COLO668 (cell line): ENCODE data around the gene PCDH9.

ENCODE experiments used
- DNase-seq: peaks from one replicate; lab custom pipeline; 2025; ENCODE audit not compliant: unreplicated experiment; lab: John Stamatoyannopoulos, UW

Gene PCDH9

GRCh38 chr13:67091603-67092002 is 138.5 kb downstream of the PCDH9 start:
- no peak for DNase-seq

GRCh38 chr13:67090856-67091255 is 139.3 kb downstream of the PCDH9 start:
- no peak for DNase-seq

DNA sequence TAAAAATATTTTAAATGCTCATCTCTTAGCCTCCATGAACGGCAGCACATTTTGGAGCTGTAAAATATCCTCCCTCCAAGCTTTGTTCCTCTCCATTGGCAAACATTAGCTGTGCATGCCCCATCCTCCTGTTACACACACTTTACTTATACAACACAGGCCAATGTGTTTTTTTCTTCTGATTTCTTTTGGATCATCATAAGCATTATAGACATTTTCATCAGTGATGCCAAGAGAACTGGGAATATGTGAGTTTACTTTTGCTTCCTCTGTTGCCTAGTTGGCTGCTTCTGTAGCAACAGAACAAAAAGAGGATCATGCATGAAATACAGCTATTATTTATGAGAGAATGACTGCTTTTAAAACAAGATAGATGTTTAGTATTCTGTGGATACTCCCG is 142.6 kb downstream of the PCDH9 start:
- DNase-seq = no peak

GRCh38 chr13:67086260-67086659 is 143.9 kb downstream of the PCDH9 start:
- no peak for DNase-seq

- DNase-seq = no peak
Measured at GRCh38 chr13:67084066-67084465, 146.1 kb downstream of the PCDH9 start.

GRCh38 chr13:67083519-67083918 is 146.6 kb downstream of the PCDH9 start:
- DNase-seq = no peak

DNA sequence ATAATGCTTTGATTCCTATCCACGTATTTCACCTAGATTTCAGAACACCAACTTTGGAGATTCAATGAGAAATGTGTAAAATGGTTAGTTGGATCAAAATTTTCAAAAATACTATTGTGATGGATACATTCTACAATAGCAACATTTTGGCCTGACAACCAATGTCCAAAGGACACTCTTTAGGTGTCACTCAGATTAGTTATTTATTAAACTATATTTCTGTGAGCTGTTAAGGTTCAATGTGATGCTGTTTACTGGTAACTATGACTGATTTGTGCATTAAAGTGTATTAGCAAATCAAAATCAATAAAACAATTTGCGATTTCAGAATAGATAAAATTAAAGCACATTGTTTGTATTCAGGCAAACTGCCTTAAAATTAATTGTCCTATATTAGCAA is 149.8 kb downstream of the PCDH9 start:
- DNase-seq = no peak

DNA sequence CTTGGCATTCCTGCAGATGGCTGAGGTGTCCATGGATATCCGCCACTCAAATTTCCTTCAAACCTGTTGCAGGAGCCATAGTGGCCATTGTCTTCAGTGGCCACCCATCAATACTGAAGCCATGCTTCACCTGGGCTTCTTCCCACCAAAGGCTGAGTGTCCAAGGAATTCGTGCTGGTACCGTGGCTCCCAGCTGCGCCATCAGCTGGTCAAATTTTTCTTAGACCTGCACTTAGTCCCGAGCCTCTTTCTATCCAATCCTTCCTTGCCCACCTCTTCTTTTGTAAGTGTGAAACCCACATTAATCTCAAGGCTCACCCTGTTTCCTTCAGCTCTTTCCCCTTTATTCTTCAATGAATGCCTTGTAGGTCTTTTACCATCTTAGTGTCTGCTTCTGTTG is 152.1 kb downstream of the PCDH9 start:
- no peak for DNase-seq

GRCh38 chr13:67077132-67077531 is 153.0 kb downstream of the PCDH9 start:
- no peak for DNase-seq

DNA sequence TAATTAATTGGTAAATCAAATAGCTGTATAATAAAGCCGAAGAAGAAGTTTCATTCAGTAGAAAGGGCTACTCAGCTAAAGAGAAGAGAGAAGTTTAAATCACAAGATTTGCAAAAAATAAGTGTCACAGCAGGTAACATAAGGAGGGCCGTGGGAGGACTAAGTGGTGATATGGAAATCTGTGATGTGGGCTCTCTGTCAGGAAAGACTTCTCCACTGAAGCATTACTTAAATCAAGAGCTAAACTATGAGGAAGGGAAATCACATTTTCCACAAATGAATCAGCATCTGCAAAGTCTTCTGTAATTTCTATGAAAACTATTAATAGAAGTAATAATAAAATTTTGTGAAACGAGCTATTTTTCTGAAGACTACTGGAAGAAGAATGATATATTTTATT is 153.8 kb downstream of the PCDH9 start:
- no peak for DNase-seq

- no peak for DNase-seq
Measured at GRCh38 chr13:67075239-67075638, 154.9 kb downstream of the PCDH9 start.

DNA sequence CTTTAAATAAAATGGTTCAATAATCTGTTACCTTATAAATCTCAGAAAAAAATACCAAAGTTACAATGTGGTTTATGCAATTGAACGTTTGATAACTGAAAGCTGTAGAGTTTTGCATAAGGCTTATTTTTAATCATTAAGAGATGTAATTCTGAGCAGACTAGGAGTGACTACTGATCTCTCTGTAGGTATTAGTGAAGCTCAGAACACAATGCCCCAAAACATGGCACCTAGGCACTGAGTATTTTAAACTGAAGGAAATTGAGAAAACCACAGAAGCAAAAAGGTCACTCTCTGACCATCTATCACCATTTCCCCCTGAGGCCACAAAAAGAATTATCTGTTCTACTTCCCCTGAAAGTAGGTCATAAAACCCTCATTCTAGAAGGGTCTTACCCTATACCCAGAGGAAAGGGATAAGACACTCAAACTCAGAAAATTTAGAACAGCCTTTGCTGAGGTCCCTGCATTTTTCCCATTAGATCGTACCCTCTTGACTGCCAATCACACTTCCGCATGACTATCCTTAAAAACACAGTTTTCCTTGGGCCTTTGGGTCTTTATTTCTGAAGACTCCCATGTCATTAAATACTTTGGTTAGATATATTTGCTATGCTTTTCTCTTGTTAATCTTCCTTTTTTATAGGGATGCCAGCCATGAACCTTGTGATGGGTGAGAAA is 158.1 kb downstream of the PCDH9 start:
- no peak for DNase-seq

- no peak for DNase-seq
Measured at GRCh38 chr13:67070306-67070705, 159.8 kb downstream of the PCDH9 start.

GRCh38 chr13:67069117-67069767 is 160.9 kb downstream of the PCDH9 start:
- no peak for DNase-seq

- DNase-seq = no peak
Measured at GRCh38 chr13:67064920-67065319, 165.2 kb downstream of the PCDH9 start.

- DNase-seq = no peak
Measured at GRCh38 chr13:67063036-67063435, 167.1 kb downstream of the PCDH9 start.

DNA sequence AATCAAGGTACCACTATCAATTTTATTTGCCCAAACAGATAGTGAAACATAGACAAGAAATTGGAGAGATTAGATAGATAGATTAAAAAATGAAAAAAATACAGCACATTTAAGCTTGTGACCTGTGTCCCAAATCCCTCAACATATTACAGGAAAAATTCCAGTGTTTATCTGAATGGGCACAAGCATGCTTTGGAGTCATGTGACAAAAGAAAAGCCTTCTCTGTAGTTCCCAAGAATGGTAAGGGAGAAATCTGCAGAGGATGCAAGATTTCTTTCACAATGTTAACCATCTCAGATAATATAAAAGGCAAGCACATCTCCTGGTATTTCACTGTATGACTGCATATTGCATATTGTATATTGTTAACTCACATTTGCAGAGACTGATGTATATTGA is 168.0 kb downstream of the PCDH9 start:
- no peak for DNase-seq

GRCh38 chr13:67061750-67062149 is 168.4 kb downstream of the PCDH9 start:
- no peak for DNase-seq

DNA sequence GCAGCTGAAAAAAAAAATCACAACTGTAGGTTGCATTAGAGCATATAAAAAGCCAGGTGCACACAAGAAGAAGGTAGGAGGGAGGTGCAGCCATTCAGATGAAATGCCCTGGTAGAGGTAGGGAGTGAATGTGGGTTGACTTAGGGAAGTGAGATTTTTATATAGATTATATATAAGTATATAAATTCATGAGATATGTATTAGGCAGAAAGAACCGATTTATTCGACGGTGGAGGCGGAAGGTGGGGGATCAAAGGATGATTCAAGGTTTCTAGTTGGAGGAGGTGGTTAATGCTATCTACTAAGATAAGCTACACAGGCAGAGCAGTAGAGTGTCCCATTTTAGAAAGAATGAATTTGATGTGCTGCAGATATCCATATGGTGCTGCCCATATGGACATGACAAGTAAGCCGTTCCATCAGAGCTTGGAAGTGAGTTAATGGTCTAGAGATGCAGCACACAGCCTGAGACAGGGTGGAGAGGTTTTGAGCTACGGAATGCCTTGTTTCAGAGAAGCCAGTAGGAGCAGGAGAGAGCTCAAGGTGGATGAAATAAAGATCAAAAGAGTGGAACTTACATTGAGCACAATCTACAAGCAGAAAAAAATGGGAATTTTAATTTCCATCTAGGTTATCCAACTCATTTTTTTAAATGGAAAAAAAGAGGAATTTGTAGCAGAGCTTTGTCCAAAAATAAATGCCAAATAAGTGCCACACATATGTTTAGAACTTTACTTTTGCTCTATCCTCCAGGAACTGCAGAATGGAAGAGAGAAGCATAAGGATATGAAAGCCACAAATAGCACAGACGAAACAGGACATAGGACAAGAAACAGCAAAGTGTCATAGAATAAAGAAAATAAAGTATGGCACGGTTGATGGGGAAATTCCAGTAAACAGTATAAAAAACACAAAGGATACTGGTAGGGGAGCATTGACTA is 177.3 kb downstream of the PCDH9 start:
- no peak for DNase-seq

DNA sequence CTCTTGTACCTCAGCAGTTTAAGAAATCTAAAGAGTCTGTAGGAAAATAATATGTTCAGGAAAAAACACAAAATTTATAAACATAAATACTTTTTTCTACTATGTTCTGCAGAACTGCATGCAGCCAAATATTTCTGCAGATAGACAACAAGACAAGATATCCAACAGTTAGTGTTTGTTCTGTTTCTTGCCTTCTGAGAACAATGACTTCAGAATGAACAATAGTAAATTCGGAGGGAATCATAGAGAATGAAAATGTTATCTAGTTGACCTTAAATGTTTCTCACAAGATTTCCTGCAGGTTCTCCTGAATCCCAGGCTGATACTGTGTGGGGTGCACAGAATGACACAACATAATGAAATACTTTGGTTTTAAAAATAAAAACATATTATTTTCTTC is 180.4 kb downstream of the PCDH9 start:
- DNase-seq = no peak

DNA sequence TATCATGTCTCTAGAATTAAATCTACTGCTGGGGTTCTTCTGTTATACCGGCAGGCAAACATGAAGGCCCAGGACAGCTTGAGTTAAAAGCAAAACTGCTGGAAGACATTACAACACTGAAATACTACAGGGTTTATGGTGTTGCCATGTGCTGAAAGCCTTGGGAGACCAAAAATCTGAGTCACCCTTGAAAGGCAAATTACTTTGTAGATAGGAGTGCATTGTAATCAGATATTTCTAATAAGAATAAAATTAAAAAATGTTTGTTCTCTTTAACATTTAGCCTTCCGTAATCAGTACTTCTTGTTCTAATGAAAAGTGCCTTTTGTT is 181.3 kb downstream of the PCDH9 start:
- no peak for DNase-seq
